Inflammatory macrophage treated with lipopolysaccharide for 1 hour (primary cell): Measurements from ENCODE around the gene KRTAP19-5.
"Not testable (repeated sequence)": the region's sequence is repeated elsewhere in the genome, so short reads cannot be mapped to it uniquely, and the experiment has no call there.

Source experiments
- DNase-seq, 2 donors: peaks; one replicate each; pipeline ENCODE4 v3.0.0-alpha.2; 2020 to 2022

Gene KRTAP19-5

DNA sequence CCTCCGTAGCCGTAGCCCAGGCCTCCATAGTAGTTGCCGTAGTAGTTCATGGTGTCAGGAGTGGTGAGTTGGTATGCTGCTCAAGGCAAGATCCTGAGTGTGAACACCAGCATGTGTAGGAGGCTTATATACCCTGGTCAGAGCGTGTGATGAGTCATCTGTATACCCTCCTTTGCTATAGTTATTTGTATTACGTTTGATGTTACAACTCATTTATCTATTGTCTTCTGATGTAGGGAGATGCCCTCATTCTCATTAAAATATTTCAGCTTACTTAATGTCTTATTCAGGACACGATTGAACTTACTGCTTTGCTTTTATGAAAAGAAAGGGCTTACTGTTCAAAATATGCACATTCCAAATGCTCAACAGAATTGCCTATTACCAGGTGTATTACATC, at the start of gene KRTAP19-5:
TSS of gene KRTAP19-5 (minus strand) at position 101 of the 400 bp plus-strand sequence. CDS start at position 50, 51 bp downstream.
- no peak for DNase-seq

DNA sequence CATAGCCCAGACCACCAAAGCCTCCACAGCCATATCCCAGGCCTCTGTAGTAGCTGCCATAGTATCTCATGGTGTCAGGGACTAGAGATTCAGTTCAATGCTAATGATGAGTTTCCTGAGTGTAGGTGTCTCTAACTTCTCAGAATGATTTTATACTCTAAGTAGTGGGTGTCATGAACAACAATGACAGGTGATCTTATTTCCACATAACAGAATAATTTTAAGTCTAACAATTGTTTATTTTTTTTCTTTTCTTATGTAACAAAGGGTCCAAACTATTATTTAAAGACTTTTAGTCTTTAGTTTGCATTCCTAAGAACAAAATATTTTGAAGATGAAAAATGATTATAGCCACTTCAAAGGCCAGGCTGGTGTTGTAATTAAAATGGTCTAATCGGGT, 39.8 kb upstream of the KRTAP19-5 start, which contains the start of gene KRTAP19-6:
TSS of gene KRTAP19-6 (minus strand) at position 101 of the 400 bp plus-strand sequence. CDS start at position 70, 31 bp downstream.
- no peak for DNase-seq

DNA sequence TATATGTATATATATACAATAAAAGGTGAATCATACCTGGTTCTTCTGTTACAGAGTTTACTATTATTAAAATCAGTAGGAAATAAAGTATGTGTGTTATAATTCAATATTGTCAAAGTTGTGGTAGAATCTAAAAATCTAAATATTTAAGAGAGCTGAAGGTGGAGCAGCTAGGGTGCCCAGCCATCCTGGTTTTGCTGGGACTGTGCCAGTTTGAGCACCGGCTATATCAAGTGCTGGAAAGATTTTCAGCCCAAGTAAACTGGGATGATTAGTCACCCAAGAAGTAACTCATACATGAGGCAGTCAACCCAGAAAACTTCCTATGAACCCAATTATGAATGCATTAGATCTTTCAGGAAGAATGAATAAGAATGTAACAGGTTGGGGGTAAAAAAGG, 16.9 kb upstream of the KRTAP19-5 start:
- DNase-seq = no peak

DNA sequence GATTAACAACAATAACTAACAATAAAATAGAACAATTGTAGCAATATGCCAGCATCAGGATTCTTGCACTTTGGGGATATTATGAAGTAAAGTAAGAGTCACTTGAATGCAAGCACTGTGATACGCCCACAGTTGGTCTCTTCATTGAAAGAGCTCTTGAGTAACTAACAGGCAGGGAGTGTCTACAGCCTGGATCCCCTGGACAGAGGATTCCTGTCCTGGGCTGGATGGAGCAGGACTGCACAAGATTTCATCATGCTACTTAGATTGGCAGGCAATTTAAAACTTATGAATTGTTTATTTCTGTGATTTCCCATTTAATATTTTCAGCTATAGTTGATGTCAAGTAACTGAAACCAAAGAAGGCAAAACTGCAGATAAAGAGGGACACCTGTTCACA, 13.7 kb upstream of the KRTAP19-5 start:
- no peak for DNase-seq

DNA sequence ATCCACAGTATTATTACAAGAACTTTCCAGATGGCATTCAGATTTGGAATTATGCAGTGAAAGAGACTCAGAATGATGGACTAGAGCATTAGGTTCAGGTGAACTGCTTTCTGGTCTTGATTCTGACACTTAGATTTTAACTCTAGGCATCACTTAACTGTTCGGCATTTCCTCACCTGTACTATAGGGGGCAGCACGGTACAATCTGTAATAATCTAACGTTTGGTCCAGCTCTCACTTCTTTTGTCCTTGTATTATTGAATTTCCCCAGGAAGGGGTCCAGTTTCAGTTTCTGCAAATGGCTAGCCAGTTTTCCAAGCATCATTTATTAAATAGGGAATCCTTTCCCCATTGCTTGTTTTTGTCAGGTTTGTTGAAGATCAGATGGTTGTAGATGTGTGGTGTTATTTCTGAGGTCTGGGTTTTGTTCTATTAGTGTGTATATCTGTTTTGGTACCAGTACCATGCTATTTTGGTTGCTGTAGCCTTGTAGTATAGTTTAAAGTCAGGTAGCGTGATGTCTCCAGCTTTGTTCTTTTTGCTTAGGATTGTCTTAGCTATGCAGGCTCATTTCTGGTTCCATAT, 3.8 kb upstream of the KRTAP19-5 start:
- DNase-seq = not testable (repeated sequence)

DNA sequence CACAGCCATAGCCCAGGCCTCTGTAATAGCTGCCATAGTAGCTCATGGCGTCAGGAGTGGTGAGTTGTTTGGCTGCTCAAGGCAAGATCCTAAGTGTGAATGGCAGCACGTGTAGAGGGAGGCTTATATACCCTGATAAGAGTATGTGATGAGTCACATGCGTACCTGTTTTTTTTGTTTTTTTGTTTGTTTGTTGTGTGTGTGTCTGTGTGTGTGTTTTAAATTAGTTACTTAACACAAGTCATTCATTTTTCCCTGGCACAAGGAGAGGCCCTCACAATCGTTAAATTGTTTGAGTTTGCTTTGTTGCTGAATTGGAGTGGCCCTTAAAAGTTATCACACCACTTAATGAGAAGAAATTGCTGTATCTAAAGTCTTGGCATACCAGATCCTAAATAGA, 4.9 kb downstream of the KRTAP19-5 start, which contains the start of gene KRTAP19-4:
TSS of gene KRTAP19-4 (minus strand) at position 101 of the 400 bp plus-strand sequence. CDS start at position 46, 55 bp downstream.
- DNase-seq = no peak

DNA sequence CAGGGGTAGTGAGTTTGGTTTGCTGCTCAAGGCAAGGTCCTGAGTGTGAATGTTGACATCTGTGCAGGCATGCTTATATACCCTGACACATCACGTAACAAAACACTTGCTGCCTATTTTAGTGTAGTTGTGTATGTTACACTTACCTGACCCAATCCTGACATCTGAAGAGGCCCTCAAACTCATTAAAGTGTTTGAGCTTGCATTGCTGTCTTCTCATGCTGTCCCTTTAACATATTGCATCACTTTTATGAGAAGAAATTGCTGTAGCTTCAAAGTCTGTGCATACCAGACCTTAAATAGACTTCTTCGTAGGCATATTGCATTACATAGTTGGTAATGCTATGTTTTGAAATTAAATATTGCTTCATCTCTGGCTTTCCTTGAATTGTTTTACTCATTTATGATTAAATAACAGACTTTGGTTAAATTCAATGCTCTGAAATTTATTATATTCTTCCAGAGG, 9.9 kb downstream of the KRTAP19-5 start, which contains the start of gene KRTAP19-3:
TSS of gene KRTAP19-3 (minus strand) at position 51 of the 466 bp plus-strand sequence. CDS start 56 bp downstream, outside the sequence.
- DNase-seq = no peak

DNA sequence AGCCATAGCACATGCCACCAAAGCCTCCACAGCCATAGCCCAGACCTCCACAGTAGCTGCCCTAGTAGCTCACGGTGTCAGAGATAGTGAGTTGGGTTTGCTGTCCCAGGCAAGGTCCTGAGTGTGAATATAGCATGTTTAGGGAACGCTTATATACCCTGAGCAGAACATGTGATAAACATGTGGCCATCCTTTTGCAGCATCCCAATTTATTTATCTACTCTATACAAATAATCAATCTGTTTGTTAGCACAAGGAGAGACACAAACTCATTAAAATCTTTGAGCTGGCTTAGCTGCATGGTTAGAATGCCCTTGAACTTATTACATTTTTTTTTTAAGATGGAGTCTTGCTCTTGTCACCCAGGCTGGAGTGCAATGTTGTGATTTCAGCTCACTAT, 14.6 kb downstream of the KRTAP19-5 start, which contains the start of gene KRTAP19-2:
TSS of gene KRTAP19-2 (minus strand) at position 101 of the 400 bp plus-strand sequence. CDS start at position 13, 88 bp downstream.
- no peak for DNase-seq

DNA sequence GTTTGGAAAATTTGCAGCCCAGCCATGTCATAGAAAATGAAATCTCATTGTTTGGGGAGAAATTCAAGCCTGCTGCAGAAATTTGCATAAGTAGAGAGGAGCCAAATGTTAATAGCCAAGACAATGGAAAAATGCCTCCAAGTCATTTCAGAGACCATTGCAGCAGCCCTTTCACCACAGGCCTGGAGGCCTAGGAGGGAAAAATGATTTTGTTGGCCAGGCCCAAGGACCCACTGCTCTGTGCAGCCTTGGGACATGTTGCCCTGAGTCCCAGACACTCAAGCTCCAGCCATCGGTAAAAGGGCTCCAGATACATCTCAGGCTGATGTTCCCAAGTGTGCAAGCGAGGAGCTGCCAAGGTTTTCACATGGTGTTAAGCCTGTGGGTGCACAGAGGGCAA, 15.8 kb downstream of the KRTAP19-5 start:
- no peak for DNase-seq

DNA sequence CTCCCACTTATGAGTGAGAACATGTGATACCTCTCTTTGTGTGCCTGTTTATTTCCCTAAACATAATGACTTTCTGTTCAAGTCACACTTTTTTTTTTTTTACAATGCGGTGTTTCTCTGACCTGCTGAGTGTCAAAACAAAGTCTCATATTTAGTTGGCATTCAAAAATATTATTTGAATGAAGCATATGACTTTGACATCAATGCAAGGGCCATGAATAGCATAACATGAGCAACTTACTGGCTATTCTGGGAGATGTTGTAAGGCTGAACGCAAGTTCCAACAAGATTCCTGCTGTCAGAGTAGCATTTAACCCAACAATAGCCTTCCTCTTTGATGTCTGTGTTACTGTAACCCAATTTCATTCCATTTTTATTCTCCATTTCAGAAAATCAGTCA, 19.8 kb downstream of the KRTAP19-5 start:
- DNase-seq = no peak

DNA sequence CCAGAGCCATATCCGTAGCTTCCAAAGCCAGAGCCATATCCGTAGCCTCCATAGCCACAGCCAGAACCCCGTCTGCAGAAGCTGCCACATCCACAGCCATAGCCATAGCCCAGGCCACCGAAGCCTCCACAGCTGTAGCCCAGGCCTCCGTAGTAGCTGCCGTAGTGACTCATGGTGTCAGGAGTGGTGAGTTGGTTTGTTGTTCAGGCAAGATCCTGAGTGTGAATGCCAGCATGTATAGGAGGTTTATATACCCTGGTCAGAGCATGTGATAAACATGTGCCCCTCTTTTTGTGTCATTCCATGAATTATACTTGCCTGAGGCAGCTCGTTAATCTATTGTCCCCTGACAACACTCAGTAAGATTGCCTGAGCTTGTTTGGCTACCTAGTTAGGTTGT, 21.8 kb downstream of the KRTAP19-5 start, which contains the start of gene KRTAP19-1:
TSS of gene KRTAP19-1 (minus strand) at position 223 of the 400 bp plus-strand sequence. CDS start at position 173, 50 bp downstream.
- DNase-seq = no peak

DNA sequence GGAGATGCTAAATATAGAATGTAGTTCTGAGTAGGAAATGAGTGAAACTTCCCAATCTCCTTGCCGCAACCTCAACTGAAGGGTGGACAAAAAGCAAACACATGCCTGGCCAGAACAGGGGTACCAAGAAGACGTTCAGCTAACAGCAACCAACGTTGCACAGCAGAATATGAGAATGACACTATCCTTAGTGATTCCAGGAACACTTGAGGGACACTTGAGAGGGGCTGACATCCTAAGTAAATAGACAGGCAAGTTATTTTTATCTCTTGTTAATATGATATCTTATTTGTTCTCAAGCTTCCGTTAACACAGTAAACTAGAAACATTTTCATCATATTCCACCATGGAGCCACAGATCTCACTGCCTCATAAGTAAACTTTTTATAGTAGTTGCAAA, 22.7 kb downstream of the KRTAP19-5 start:
- DNase-seq = no peak

DNA sequence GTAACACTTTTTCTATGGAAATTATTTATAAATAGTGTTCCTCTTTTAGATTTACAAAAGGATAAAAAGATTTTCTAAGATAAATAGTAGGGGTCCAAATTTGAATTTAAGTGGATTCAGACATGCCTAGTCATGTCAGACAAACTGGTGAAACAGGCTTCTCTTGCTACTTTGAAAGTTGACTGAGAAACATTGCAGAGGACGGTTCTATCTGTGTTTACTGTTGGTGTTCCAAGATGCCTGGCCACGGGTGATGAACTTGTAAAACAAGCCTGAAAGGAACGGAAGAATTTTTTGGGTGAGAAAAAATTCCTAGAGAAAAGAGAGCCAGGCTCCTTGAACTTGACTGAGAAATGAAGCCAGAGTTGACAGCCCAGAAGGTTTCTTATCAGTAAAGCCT, 23.9 kb downstream of the KRTAP19-5 start:
- DNase-seq = no peak

DNA sequence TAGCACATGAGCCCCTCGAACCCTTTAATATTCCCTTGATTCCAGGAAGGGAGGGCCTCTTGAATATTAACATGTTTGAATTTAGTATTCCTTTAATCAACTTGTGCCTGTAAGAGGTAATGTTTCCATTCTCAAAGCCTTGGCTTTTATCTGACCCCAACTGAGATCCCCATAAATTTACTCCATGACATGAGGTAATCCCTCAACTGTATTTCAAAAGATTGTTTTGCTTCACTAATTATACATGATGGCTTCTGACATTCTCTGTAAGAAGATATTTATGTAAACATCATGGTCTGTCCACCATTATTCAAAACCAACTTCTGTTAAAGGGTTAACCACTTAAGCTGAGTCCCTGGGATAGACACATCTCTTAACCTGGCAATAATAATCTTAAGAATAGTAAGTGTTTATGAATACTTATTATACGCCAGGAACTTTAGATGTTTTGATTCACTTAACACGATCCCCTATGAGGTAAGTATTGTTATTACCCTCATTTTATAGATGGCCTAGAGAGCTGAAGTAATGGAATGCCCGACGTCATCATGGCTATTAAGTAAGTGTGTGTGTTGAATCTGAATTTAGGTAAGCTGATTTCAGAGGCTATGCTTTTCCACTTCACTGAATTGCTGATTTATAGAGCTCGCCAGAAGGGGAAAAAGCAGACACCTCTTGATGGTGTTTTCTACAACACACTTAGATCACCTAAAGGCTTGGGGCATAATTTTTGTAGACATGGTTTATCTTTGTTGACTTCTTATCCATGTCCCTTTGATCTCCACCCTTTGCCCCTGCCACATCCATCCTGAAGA, 32.8 kb downstream of the KRTAP19-5 start:
- DNase-seq = no peak

DNA sequence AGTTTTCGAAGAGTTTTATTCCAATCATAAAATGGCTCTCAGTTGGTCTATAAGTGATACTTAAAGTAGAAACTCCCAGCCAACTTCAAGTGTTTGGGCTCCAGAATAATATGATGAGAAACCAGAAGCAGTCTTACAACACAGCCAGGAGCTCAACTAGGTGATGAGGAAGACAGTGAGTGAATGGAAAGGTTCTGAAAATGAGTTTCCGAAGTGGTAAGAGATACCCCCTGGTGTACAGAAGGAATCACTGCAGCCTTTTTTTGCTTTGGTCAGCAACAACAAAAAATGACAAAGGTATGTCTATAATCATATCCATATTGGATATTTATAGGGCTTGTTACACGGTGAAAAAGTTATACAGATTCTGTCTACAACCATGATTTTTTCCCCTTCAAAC, 38.2 kb downstream of the KRTAP19-5 start:
- DNase-seq = no peak
